HG02840 (cell line): Measurements from ENCODE around the gene PLXNC1.

Source experiments
- ATAC-seq: cut with Tn5 transposase; IDR thresholded peaks from one replicate; pipeline ENCODE4 v1.9.1; 2021; ENCODE audit warnings: mild to moderate bottlenecking, moderate library complexity, moderate number of reproducible peaks; ENCODE audit not compliant: unreplicated experiment, low FRiP score

Gene PLXNC1

GRCh38 chr12:94178882-94179281 is 30.5 kb downstream of the PLXNC1 start:
- no peak for ATAC-seq

DNA sequence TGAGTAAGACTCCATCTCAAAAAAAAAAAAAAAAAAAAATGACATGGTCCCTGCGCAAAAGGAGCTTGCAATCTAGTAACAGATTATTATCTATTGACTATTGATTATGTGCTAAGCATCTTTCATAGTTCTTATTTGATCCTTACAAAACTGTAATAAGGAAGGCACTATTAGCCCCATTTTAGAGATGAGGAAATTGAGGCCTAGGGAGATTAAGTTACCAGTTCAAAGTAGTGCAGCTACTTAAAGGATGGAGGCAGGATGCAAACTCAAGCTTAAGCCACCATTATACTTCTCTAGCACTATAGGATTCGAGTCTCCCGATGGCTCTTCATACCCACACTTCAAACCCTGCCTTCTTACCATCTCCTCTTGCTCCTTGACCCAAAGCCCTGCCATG is 31.3 kb downstream of the PLXNC1 start:
- ATAC-seq, result no peak

- no peak for ATAC-seq
Measured at GRCh38 chr12:94180558-94181296, 32.4 kb downstream of the PLXNC1 start.

GRCh38 chr12:94182986-94183707 is 34.8 kb downstream of the PLXNC1 start:
- ATAC-seq, result no peak

- ATAC-seq, result no peak
Measured at GRCh38 chr12:94183708-94184379, 35.5 kb downstream of the PLXNC1 start.

- no peak for ATAC-seq
Measured at GRCh38 chr12:94184995-94185719, 36.8 kb downstream of the PLXNC1 start.

GRCh38 chr12:94185801-94186200 is 37.4 kb downstream of the PLXNC1 start:
- ATAC-seq, result no peak

GRCh38 chr12:94186278-94187241 is 38.2 kb downstream of the PLXNC1 start:
- no peak for ATAC-seq

DNA sequence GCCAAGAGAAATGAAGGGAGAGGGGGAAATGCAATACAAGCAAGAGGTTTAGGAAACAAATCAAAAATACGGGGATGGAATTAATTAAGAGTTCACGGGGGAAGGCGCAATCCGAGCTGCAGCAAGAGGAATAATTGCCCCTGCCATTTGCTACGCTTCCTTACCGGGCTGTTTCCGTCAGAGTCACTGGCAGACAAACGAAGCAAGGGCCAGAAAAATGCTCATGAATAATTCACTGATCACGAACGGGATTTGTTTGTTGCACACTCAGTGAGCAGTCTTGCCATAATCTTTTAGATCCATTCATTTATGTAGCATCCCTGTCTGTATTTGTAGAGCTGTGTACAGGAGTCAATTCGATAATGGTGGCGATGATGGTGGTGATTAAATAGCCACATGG is 39.0 kb downstream of the PLXNC1 start:
- no peak for ATAC-seq

- no peak for ATAC-seq
Measured at GRCh38 chr12:94190623-94191022, 42.2 kb downstream of the PLXNC1 start.

DNA sequence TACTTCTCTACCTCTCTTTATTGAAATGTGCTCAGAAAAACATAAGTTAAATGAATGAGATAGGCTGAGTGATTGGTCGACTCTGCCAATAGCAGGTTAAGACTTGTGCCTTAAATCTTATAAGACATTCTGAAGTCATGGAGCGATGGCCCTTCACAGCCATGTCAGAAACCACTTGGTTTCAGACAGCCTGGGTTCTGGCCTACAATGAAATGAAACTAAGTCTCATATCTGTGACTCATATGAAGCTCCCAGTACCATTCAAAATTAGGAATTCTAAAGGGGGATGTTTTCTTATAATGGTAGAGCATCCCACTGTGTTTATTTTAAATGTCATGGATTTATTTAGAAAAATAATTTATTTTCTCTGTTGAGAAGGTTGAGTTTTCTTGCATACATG is 42.6 kb downstream of the PLXNC1 start:
- no peak for ATAC-seq

DNA sequence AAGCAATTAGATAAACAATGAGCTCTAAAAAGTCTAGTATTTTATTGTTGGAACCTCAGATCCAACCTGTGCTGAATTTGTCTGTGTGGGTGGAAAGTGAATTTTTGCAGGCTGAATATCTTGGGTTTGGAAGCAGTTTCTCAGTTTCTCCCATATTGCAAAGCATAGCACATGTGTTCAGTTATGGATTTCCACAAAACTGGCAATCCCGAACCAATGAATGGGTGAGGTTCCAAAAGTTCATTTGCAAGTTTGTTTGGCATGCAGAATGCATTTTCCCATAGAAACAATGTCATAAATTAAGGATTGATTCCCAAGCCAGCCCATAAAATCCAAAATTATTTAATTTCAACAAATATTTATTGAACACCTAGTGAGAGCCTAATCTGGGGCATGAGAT is 43.4 kb downstream of the PLXNC1 start:
- no peak for ATAC-seq

DNA sequence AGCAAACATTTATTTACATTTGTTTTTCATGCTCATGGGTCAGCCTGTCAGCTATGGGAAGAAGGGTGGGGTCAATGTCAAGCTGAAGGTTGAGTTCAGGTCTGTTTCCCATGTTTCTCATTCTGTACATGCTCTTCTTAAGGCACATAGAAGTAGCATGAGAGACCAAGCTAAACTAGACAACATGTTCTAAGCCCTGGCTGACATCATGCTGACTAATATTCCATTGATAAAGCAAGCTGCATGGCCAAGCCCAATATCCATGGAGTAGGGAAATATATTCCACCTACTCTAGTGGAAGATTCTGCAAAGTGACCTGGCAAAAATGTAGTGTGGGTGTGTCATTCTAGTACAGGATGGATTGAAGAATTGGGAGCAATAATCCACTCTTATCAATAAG is 44.1 kb downstream of the PLXNC1 start:
- no peak for ATAC-seq

DNA sequence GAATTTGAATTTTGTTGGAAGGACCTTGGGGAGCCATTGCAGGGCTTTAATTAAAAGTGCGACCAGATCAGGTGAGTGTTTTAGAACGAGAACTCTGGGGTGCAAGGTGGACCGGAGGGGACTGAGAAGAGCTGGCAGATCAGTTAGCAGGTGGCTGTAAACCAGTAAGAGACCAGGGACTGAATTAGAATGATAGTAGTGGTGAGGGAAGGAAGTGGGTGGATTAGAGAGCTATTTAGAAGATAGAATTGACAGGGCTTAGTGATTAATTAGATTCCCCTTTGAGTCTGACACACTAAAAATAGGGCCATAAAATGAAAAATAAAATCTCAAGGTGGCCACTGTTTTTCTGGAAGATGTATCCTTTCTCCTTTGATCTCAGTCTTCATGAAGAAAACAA is 44.8 kb downstream of the PLXNC1 start:
- ATAC-seq, result no peak

GRCh38 chr12:94195483-94195882 is 47.1 kb downstream of the PLXNC1 start:
- no peak for ATAC-seq

DNA sequence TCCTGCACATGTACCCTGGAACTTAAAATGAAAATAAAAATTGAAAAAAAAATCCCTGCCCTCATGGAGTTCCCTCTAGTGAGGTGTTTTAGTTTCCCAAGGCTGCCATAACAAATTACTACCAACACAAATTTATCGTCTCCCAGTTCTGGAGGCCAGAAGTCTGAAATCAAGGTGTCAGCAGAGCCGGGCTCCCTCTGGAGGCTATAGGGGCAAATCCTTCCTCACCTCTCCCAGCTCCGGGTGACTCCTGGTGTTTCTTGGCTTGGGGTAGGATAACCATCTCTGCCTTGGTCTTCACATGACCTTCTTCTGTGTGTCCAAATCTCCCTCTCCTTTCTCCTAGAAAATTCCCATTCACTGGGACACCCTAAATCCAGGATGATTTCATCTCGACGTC is 50.1 kb downstream of the PLXNC1 start:
- no peak for ATAC-seq

DNA sequence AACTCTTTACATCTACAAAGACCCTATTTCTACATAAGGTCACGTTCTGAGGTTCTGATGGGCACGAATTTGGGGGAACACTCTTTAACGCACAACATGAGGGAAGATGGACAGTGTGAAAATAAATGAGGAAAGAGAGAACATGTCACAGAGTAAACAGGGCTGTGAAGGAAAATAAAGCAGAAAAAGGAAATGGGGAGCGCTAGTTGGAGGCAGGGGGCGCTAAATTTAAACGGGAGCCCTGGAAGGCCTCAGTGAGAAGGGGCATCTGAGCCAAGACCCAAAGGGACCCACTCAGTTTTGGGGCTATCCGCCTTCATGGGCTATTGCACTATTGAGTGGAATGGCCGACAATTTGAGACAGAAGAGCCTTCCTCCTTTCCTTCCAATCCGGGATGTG is 50.5 kb downstream of the PLXNC1 start:
- ATAC-seq, result no peak

DNA sequence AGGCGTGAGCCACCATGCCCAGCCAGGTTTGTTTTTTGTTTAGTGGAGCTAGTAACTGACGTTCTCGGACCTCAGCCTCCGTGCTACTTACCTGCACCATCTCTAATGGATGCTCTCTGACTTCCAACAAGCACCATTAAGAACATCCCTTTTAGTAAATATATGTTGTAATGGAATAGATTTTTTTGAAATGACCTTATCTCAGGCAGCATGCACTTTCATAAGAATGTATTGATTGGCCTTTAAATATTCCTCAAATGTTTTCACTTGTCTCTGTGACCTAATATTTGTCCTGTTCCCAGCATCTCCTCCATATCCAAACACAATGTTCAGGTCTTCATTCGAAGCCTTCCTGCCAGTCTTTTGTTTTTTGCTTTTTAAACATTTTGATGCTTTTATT is 51.7 kb downstream of the PLXNC1 start:
- ATAC-seq, result no peak

DNA sequence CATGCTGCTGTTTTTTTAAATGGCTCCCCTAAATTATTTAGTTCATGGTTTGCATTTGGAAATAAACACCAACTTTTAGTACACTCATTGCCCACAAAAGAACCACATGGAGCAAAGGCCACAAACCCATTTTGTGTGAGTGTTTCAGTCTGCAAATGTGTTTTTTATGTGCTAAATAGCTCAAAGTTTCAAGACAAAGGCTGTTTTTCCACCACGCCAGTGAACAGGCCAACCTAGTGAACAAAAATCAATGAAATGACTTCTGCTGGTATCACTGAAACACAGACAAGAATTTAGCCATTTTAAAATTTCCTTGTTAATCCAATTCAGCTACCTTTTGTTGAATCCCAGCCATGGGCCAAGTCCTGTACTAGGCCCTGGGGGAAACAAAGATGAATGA is 52.3 kb downstream of the PLXNC1 start:
- no peak for ATAC-seq
